Measurements from ENCODE around the gene GMPR2. TPM values are rescaled to one million over a fixed set of nuclear protein-coding genes. Genes with fewer than 3 reads are reported as not detected.

The GMPR2 gene
- polyA plus RNA-seq, 1 experiment: 116 TPM

GRCh38 chr14:24267516-24267915 lies 34.8 kb downstream of the GMPR2 start:
- CTCF ChIA-PET: no interaction called here
- Histone ChIP-seq H3K4me3 (ENCODE audit: low read depth, low read length) (no peak overlapping the region), H3K36me3 (ENCODE audit: control insufficient read depth, insufficient read depth, low read length) (peaks cover 20% of the 10 kb centered on the region), H3K27me3 (ENCODE audit: control insufficient read depth, insufficient read depth, low read length) (no peaks in the 10 kb centered on the region)
- TF ChIP-seq, protein P1, sequence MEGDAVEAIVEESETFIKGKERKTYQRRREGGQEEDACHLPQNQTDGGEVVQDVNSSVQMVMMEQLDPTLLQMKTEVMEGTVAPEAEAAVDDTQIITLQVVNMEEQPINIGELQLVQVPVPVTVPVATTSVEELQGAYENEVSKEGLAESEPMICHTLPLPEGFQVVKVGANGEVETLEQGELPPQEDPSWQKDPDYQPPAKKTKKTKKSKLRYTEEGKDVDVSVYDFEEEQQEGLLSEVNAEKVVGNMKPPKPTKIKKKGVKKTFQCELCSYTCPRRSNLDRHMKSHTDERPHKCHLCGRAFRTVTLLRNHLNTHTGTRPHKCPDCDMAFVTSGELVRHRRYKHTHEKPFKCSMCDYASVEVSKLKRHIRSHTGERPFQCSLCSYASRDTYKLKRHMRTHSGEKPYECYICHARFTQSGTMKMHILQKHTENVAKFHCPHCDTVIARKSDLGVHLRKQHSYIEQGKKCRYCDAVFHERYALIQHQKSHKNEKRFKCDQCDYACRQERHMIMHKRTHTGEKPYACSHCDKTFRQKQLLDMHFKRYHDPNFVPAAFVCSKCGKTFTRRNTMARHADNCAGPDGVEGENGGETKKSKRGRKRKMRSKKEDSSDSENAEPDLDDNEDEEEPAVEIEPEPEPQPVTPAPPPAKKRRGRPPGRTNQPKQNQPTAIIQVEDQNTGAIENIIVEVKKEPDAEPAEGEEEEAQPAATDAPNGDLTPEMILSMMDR (IDR thresholded peaks at IDR 0.05; ENCODE audit: insufficient read depth, low read depth, low read length): no peak
- POLR2A ChIA-PET: no interaction called here
- no peak for DNase-seq (ENCODE audit: low read depth)

- TF ChIP-seq, protein P1 (IDR thresholded peaks at IDR 0.05; ENCODE audit: insufficient read depth, low read depth, low read length): no peak
- Histone ChIP-seq H3K4me3 (ENCODE audit: low read depth, low read length) (no peak overlapping the region), H3K36me3 (ENCODE audit: control insufficient read depth, insufficient read depth, low read length) (peaks cover 20% of the 10 kb centered on the region), H3K27me3 (ENCODE audit: control insufficient read depth, insufficient read depth, low read length) (no peaks in the 10 kb centered on the region)
- ChIA-PET CTCF (no interaction called here), POLR2A (no interaction called here)
- DNase-seq (ENCODE audit: low read depth): no peak
Measured at GRCh38 chr14:24268225-24268624, 35.5 kb downstream of the GMPR2 start.

GRCh38 chr14:24269368-24269767 lies 36.6 kb downstream of the GMPR2 start:
- Histone ChIP-seq H3K27me3 (ENCODE audit: control insufficient read depth, insufficient read depth, low read length) (no peaks in the 10 kb centered on the region), H3K4me3 (ENCODE audit: low read depth, low read length) (no peak overlapping the region), H3K36me3 (ENCODE audit: control insufficient read depth, insufficient read depth, low read length) (peaks cover 20% of the 10 kb centered on the region)
- TF ChIP-seq, protein P1 (IDR thresholded peaks at IDR 0.05; ENCODE audit: insufficient read depth, low read depth, low read length): no peak
- DNase-seq (ENCODE audit: low read depth): no peak
- ChIA-PET CTCF (interaction anchor here (2.1 to 4.1 kb wide), 5 partner anchors 7 to 28 kb away, joined by 9 to 29 read pairs (median 16); partner anchors contain the start of genes TGM1 and TINF2), POLR2A (no interaction called here)

DNA sequence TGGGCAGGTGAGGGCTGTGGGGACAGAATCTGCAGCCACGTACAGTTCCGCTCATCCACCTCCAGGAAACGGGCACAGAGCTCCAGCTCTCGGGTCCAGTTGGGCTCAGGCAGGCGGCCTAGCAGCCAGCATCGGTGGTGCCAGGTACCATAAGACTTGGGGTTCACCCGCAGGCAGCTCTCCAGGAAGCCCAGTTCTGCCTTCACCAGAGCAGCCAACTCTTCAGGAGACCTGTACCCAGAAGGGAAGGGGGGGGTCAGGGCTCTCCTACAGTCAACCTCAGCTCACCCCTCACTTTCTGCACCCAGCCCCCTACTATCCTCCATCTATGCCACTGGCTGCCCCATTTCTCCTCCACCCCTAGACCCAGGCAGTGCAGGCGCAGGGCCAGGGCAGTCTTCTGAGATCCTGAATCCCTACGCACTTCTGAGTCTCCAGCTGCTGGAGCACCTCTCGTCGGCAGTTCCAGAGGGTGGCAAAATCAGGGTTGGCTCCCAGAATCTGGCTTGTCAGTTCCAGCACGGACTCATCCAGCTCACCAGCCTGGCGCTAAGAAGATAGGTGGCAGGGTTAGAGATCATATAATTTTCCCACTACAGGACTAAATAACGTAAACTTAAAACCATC lies 37.3 kb downstream of the GMPR2 start:
- Histone ChIP-seq H3K4me3 (ENCODE audit: low read depth, low read length) (no peak overlapping the region), H3K27me3 (ENCODE audit: control insufficient read depth, insufficient read depth, low read length) (no peaks in the 10 kb centered on the region), H3K36me3 (ENCODE audit: control insufficient read depth, insufficient read depth, low read length) (peaks cover 20% of the 10 kb centered on the region)
- TF ChIP-seq, protein P1 (IDR thresholded peaks at IDR 0.05; ENCODE audit: insufficient read depth, low read depth, low read length): no peak
- no peak for DNase-seq (ENCODE audit: low read depth)
- ChIA-PET CTCF (interaction anchor here (0.9 to 4.1 kb wide), 10 partner anchors 8 to 38 kb away, joined by 3 to 29 read pairs (median 10); partner anchors contain the start of genes CIDEB, GMPR2, NEDD8 and TGM1), POLR2A (no interaction called here)

- CTCF ChIA-PET: interaction anchor here (0.8 to 4.1 kb wide), 13 partner anchors 9 to 38 kb away, joined by 3 to 29 read pairs (median 9); partner anchors contain the start of genes CIDEB, GMPR2, NEDD8 and TGM1
Measured at GRCh38 chr14:24270537-24271133, 37.9 kb downstream of the GMPR2 start.

More at GRCh38 chr14:24270537-24271133, 37.9 kb downstream of the GMPR2 start:
- Histone ChIP-seq H3K4me3 (ENCODE audit: low read depth, low read length) (peak overlapping the region; percentile 91), H3K27me3 (ENCODE audit: control insufficient read depth, insufficient read depth, low read length) (no peaks in the 10 kb centered on the region), H3K36me3 (ENCODE audit: control insufficient read depth, insufficient read depth, low read length) (peaks cover 18% of the 10 kb centered on the region)
- TF ChIP-seq, protein P1 (IDR thresholded peaks at IDR 0.05; ENCODE audit: insufficient read depth, low read depth, low read length): no peak
- POLR2A ChIA-PET: no interaction called here
- no peak for DNase-seq (ENCODE audit: low read depth)

Data from BJ (cell line).